HG02943 (cell line): ENCODE measurements around the gene SAAL1.

Experiments used
- ATAC-seq: cut with Tn5 transposase; IDR thresholded peaks from one replicate; pipeline ENCODE4 v1.9.1; 2021; ENCODE audit warnings: mild to moderate bottlenecking, low read depth, moderate library complexity; ENCODE audit not compliant: unreplicated experiment

The SAAL1 gene

GRCh38 chr11:18088966-18089365 lies 16.9 kb downstream of the SAAL1 start:
- no peak for ATAC-seq

DNA sequence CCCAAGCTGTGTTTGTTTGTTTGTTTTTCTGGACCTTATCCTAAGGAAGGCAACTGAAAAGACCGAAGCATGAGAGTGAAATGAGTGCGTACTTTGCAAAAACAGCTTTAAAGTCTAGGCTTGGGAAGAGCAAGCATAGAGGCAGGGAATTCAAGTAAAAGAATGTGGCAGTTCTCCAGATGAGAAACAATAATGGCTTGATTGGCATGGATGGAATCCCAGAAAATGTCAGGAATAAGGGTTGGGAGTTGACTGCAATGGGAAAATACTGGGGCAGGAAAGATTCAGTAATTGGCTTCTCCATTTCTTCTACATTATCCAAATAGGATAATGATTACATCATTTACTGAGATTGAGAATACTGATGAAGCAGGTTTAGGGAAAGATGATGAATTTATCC lies 17.5 kb downstream of the SAAL1 start:
- no peak for ATAC-seq

- no peak for ATAC-seq
These were observed 24.3 kb downstream of the SAAL1 start for GRCh38 chr11:18081551-18081950.

DNA sequence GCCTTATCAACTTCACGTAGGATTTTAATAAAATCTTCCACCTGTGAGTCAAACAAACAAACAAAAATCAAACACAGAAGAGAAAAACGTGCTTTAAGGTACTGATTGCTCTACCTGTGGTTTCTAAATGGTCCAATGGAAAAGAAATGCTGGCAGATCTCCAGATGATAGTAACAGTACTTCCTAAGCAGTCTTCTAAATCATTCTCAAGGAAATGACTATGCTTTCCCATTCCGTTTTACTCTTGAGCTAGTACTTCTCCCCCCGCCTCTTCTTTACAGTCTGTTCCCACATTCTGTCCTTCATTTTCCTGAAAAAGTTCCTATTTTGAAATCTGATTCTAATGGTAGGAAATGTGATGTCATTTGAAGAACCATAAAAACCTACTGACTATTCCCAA lies 25.4 kb downstream of the SAAL1 start:
- ATAC-seq, result no peak

- no peak for ATAC-seq
These were observed 27.0 kb downstream of the SAAL1 start for GRCh38 chr11:18078909-18079308.

- no peak for ATAC-seq
These were observed 30.4 kb downstream of the SAAL1 start for GRCh38 chr11:18075444-18075843.

- ATAC-seq, result no peak
These were observed 34.7 kb downstream of the SAAL1 start for GRCh38 chr11:18071098-18071705.

DNA sequence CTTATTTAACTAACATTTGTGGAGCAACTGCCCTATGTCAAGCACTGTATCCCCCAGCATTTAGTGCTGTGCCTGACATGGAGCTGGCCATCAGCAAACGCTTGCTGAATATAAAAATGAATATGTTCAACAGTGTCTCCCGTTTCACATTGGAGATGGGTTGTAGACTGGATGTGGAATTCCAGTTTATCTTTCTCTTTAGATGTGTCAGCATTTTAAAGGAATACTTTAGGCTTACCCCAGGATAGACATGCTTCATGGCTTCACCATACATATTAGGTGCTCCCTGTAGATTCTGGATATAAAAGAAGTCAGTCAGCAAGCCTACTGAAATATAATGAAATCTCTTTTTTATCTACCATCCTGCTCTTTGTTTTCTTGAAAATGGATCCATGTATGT lies 38.5 kb downstream of the SAAL1 start:
- no peak for ATAC-seq

DNA sequence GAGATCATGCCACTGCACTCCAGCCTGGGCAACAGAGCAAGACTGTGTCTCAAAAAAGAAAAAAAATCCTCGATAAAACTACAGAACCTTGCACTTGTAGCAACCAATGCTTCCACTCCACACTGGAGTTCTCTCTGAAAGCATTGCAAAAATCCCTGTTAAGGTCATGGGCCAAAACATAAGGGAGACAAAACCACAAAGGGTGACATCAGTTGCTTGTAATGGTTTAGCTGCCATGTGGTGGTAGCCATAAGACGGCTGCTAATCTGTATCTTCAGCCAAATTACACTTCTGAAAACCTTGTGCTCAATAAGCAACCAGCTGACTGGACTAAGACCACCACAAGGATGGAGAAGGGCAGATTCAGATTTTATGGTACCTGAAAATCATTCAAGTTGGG lies 39.3 kb downstream of the SAAL1 start:
- ATAC-seq, result no peak

DNA sequence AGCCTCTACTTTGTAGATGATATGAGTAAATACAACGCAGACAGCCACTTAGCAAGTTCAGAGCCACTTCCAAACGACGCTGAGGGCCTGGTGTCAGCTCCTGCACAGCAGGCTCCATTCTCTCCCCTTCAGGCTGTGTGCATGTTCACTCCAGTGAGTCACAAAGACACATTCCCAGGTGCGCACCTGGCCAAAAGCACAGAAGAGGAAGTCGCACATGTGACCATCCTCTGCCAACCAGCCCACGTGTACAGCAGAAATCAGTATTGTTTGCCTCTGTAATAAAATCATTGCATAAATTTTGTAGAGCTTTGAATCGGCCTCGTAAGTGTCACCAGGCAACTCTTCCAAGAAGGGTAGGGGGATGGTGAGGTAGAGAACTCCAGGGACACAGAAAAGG lies 40.3 kb downstream of the SAAL1 start:
- ATAC-seq, result no peak

GRCh38 chr11:18064450-18065054 lies 41.3 kb downstream of the SAAL1 start:
- ATAC-seq, result no peak

GRCh38 chr11:18063862-18064434 lies 41.9 kb downstream of the SAAL1 start:
- no peak for ATAC-seq

DNA sequence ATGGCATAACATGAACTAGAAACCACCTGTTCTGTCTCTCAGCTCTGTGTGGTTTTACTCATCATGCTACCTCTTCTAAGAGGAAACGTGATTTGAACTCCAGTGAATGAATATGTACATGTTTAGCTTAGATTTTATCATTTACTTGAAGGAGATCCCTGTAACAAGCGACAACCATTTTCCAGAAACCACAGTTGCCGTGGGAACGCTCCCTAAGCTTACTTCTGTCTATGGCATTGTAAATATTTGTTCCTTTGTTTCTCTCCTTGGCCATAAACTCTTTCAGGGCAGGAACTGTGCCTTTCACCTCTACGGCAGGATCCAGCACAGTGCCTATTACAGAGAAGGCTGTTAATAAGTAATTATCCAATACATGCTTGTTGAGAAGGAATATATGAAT lies 42.8 kb downstream of the SAAL1 start:
- no peak for ATAC-seq

DNA sequence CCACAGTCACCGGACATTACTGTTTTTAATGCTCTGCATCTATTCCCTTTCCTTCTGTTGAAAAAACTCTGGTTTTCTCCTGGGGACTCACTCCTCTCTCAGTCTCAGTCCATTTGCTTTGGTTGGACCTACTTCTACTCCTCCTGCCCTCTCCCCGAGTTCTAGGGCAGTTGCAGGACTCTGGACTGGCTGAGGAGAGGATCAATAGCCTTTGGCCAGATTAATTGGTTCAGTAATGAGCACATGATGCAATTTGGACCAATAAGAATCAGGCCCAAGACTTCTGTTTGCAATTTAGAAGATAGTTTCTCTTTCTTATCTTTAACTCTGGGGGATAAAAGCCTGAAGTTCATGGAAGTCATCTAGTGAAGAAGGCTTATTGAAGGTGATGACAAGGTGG lies 44.5 kb downstream of the SAAL1 start:
- ATAC-seq, result no peak

GRCh38 chr11:18056561-18057181 lies 49.2 kb downstream of the SAAL1 start:
- ATAC-seq, result no peak

DNA sequence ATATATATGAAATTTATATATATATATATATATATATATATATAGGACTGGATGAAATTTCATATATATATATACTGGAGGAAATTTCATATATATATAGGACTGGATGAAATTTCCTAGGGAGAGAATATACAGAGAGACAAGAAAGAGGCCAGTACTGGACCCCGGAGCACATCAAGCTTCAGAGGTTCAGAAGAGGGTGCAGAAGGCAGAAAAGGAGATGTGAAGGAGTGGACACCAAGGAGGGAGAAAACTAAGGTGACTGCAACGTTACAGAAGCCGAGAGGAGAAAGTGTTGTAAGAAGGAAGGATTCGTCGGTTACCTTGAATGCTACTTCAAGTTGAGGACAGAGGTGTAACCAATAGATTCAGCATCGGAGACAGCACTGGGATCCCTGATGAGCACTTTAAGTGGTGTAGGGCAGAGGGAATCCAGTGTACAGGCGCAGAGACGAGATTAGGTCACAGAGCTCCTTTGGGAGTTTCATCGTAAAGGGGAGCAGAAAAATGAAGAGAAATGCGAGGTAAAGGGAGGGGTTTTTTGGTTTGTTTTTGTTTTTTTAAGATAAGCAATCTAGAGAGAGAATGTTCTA lies 51.3 kb downstream of the SAAL1 start:
- ATAC-seq, result no peak

DNA sequence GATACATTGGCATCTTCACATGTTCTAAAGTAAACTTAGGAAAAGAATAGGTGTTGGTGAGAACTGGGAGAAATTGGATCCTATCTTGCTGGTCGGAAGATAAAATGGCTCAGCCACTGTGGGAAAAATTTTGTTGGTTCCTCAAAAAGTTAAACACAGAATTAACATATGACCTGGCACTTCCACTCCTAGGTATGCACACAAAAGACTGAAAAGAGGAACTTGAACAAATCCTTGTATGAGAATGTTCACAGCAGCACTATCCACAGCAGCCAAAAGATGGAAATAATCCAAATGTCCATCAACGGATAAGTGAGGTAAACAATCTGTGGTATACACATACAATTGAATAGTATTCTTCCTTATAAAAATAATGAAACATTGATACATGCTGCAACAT lies 55.0 kb downstream of the SAAL1 start:
- no peak for ATAC-seq

GRCh38 chr11:18046116-18046777 lies 59.6 kb downstream of the SAAL1 start, which contains the start of gene TPH1:
Gene TPH1 (minus strand): TSS chr11:18046269. CDS start chr11:18040762, 5,507 bp downstream.
- no peak for ATAC-seq

- no peak for ATAC-seq
These were observed 69.4 kb downstream of the SAAL1 start for GRCh38 chr11:18036456-18036855.
